AG04450 (cell line): ENCODE data around the gene DBNDD2. TPM values are rescaled to one million over a fixed set of nuclear protein-coding genes. Genes with fewer than 3 reads are reported as not detected.

Experiments used
- CTCF ChIA-PET: fragments of 300-600, 350-600 bp; formaldehyde crosslinking; extraction: SDS; loops from one replicate; lab custom pipeline; 2022; ENCODE audit warnings: antibody characterized with exemption, inconsistent platforms; lab: Charles Lee
- POLR2A ChIA-PET: fragments of 350-600 bp; formaldehyde crosslinking; extraction: SDS; loops from one replicate; lab custom pipeline; 2021; ENCODE audit warnings: antibody characterized with exemption, inconsistent platforms; lab: Yijun Ruan, JAX
- DNase-seq: peaks from one replicate; pipeline ENCODE4 v3.0.0-alpha.2; 2011; ENCODE audit warnings: low read depth, low spot score
- H3K27ac ChIP-seq: one replicate; pipeline ENCODE4 v1.5.1; 2012; ENCODE audit warnings: low read depth, low read length, control low read depth
- H3K27me3 ChIP-seq: one replicate; pipeline ENCODE4 v1.6.0; 2012; ENCODE audit warnings: low read length; ENCODE audit not compliant: control insufficient read depth, insufficient read depth
- H3K4me3 ChIP-seq: 2 replicates; pipeline ENCODE4 v1.5.1; 2011; ENCODE audit warnings: mild to moderate bottlenecking, low read depth, low read length, control low read depth
- H3K9me3 ChIP-seq: 2 replicates; pipeline ENCODE4 v1.5.1; 2012; ENCODE audit warnings: low read length; ENCODE audit not compliant: control insufficient read depth, insufficient read depth
- polyA plus RNA-seq: library from polyadenylated mRNA; depleted of rRNA; stranded (reverse); fragments of >200 nt; gene quantifications from 2 replicates; pipeline ENCODE4 v1.2.3, GENCODE V29; 2011
- TF ChIP-seq, protein P1 (sequence below): IDR thresholded peaks from 2 replicates; pipeline ENCODE4 v1.5.1; 2011; ENCODE audit warnings: low read depth, low read length, control low read depth, inconsistent platforms

DBNDD2 gene
- polyA plus RNA-seq, 1 experiment = 13.8 TPM

GRCh38 chr20:45366631-45367030 is 41.5 kb upstream of the DBNDD2 start:
- no peak overlapping the region for H3K27ac ChIP-seq
- DNase-seq = no peak
- TF ChIP-seq, protein P1, sequence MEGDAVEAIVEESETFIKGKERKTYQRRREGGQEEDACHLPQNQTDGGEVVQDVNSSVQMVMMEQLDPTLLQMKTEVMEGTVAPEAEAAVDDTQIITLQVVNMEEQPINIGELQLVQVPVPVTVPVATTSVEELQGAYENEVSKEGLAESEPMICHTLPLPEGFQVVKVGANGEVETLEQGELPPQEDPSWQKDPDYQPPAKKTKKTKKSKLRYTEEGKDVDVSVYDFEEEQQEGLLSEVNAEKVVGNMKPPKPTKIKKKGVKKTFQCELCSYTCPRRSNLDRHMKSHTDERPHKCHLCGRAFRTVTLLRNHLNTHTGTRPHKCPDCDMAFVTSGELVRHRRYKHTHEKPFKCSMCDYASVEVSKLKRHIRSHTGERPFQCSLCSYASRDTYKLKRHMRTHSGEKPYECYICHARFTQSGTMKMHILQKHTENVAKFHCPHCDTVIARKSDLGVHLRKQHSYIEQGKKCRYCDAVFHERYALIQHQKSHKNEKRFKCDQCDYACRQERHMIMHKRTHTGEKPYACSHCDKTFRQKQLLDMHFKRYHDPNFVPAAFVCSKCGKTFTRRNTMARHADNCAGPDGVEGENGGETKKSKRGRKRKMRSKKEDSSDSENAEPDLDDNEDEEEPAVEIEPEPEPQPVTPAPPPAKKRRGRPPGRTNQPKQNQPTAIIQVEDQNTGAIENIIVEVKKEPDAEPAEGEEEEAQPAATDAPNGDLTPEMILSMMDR = no peak
- no peak overlapping the region for H3K4me3 ChIP-seq
- CTCF ChIA-PET = interaction anchor here (0.7 to 1.9 kb wide), 3 partner anchors 48 to 405 kb away, joined by 3 to 8 read pairs (median 5); no protein-coding TSS in a partner anchor
- POLR2A ChIA-PET = no interaction called here
- H3K27me3 ChIP-seq = no peaks in the 10 kb centered on the region
- no peaks in the 10 kb centered on the region; the same call in 1 of the 2 replicates for H3K9me3 ChIP-seq

DNA sequence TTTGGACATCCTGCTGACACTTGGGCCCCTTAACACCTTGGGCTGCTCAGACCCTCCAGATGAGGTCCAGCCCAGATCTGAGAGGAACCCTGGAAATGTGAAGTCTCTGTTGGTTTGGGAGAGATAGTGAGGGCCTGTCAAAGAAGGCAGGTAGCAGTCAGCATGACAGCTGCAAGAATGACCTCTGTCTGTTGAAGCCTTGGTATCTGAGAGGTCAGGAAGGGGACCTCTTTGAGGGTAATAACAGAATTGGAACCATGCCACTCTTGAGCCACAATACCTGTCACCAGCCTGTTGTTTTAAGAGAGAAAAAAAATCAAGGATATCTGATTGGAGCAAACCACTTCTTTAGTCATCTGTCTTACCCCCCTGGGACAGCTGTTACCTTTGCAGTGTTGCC is 41.0 kb upstream of the DBNDD2 start:
- Histone ChIP-seq H3K9me3 (no peaks in the 10 kb centered on the region; the same call in 1 of the 2 replicates), H3K27me3 (no peaks in the 10 kb centered on the region), H3K27ac (no peak overlapping the region), H3K4me3 (no peak overlapping the region)
- CTCF ChIA-PET = interaction anchor here (0.7 to 1.9 kb wide), 3 partner anchors 48 to 404 kb away, joined by 3 to 8 read pairs (median 5); no protein-coding TSS in a partner anchor
- POLR2A ChIA-PET = no interaction called here
- TF ChIP-seq, protein P1 = no peak
- no peak for DNase-seq

DNA sequence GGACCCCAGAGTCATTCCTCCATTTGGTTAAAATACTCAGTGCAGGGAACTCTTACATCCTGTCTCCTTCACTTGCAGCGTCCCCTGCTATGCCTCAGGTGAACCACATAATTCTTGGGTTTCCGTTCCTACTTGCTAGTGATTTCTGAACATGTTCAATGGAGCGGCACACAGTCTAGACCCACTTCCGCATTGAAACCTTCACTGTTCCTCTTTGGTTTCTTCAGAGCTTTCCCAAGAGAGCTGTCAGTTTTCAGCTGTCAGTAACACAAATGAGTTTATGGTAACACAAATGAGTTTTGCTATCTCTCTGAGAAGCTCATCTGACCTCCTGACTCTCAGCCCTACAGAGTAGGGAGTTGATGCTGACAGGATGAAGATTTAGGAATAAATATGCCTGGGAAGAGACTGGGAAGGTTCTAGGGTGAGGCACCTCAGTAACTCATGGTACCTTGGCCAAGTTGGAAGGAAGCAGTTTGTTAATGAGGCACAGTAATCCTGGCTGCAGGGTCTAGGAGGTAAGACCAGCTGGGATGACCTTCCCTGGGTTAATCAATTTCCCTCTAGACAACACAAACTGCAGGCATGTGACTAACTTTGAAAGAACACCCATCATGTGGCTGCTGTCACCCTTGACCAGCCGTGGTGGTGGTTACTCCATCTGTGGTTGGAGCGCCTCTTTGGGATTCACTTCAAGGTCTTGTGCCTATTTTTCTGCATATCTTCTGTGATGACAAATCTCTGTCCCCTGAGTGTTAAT is 39.7 kb upstream of the DBNDD2 start:
- TF ChIP-seq, protein P1 = no peak
- Histone ChIP-seq H3K27me3 (no peaks in the 10 kb centered on the region), H3K4me3 (no peak overlapping the region), H3K27ac (no peak overlapping the region), H3K9me3 (no peaks in the 10 kb centered on the region; the same call in 1 of the 2 replicates)
- ChIA-PET CTCF (interaction anchor here (1.0 to 9.9 kb wide), 4 partner anchors 49 to 403 kb away, joined by 3 to 194 read pairs (median 9); no protein-coding TSS in a partner anchor), POLR2A (no interaction called here)
- no peak for DNase-seq

DNA sequence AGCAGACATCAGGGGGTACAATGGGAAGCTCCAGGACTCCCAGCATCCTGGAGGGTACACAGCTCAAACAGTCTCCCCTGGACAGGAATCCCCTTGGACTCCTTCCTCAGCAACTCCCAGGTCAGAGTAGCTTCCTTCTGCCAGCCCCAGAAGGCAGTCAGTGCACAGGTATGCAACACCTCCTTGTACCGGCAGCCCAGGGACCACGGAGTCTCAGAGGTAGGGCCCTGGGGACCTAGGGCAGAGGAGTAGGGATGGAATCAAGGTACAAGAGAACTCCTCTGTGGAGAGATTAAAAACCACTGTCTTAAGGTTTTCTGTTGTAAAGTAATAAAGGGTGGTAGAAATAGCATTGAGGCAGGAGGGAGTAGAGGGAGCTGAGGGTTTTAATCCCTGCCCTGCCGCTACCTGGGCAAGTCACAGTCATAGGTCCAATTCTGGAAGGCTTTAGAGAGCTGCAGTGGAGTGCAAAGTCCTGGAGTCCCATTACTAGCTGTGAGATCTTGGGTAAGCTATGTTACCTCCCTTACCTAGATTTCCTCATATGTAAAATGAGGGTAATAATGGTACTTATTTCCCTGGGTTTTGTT is 37.4 kb upstream of the DBNDD2 start:
- Histone ChIP-seq H3K9me3 (no peaks in the 10 kb centered on the region), H3K27ac (no peak overlapping the region), H3K27me3 (no peaks in the 10 kb centered on the region), H3K4me3 (no peak overlapping the region)
- TF ChIP-seq, protein P1 = no peak
- POLR2A ChIA-PET = no interaction called here
- no peak for DNase-seq
- CTCF ChIA-PET = interaction anchor here (1.0 to 9.9 kb wide), 6 partner anchors 8 to 400 kb away, joined by 4 to 194 read pairs (median 6); partner anchors contain the start of gene SYS1
